ACC112 (cell line): ENCODE data around the gene FAM193B.
A peak's percentile ranks its signal among the peaks of the same experiment; 100 is the strongest.

ENCODE experiments used
- H2AFZ ChIP-seq: fragments of 200-600 bp; sonication (generic); one replicate; pipeline ENCODE4 v1.6.0; 2017; ENCODE audit warnings: antibody characterized with exemption, low read length; ENCODE audit not compliant: unreplicated experiment
- H3K27ac ChIP-seq: fragments of 200-600 bp; sonication (generic); 2 replicates; pipeline ENCODE4 v1.5.1; 2014; ENCODE audit warnings: low read depth, mild to moderate bottlenecking, antibody characterized with exemption, low read length, moderate library complexity
- H3K27me3 ChIP-seq: fragments of 200-600 bp; sonication (generic); 2 replicates; pipeline ENCODE4 v1.6.1; 2014; ENCODE audit warnings: mild to moderate bottlenecking, antibody characterized with exemption, low read length, moderate library complexity, mixed read lengths; ENCODE audit not compliant: insufficient read depth
- H3K36me3 ChIP-seq: fragments of 200-600 bp; sonication (generic); 2 replicates; pipeline ENCODE4 v1.6.1; 2016; ENCODE audit warnings: mild to moderate bottlenecking, antibody characterized with exemption, low read length, moderate library complexity, mixed read lengths; ENCODE audit not compliant: insufficient read depth
- H3K4me1 ChIP-seq: fragments of 200-600 bp; sonication (generic); one replicate; pipeline ENCODE4 v1.6.1; 2016; ENCODE audit warnings: low read length, mixed read lengths; ENCODE audit not compliant: insufficient read depth, unreplicated experiment, control insufficient read depth
- H3K4me3 ChIP-seq: fragments of 200-600 bp; sonication (generic); 2 replicates; pipeline ENCODE4 v1.5.1; 2014; ENCODE audit warnings: mild to moderate bottlenecking, low read depth, low read length
- H3K79me2 ChIP-seq: fragments of 200-600 bp; sonication (generic); one replicate; pipeline ENCODE4 v1.6.0; 2016; ENCODE audit warnings: low read length; ENCODE audit not compliant: control insufficient read depth, unreplicated experiment, insufficient read depth

FAM193B gene

DNA sequence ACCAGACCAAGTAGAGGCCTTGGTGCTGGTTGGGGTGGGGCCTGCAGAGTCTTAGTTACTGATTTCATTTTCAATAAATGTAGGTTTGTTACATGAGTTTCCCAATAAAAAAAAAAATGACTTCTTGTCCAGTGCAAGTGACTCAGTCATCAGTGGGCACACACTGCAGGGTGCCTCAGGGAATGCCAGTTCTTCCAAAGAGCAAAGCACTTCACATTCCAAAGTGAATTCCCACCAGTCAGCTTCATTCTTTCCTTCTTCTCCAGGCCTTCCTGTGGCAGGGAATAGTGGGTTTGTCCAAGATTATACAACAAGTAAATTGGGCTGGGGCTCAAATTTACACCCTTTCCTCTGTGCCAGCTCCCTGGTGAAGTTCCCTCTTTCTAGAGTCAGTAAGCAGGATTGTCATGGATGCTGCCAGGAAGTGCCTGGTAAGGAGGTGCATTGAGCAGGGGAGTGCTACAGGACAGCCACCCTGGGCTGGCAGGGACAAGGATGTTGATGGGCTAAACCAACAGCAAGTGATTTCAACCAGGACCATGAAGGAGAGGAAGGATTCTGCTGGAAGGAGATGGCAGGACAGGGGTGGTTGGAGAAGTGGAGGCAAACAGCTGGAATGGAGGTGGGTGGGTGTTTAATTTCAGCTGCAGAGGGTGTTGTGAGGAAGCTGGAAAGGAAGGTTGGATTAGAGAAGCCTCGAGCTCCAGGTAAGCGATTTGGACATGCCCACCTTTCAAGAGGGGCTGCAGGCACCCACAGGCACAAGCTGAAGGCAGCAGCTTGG lies 41.8 kb upstream of the FAM193B start:
- no peak overlapping the region for H3K4me3 ChIP-seq

DNA sequence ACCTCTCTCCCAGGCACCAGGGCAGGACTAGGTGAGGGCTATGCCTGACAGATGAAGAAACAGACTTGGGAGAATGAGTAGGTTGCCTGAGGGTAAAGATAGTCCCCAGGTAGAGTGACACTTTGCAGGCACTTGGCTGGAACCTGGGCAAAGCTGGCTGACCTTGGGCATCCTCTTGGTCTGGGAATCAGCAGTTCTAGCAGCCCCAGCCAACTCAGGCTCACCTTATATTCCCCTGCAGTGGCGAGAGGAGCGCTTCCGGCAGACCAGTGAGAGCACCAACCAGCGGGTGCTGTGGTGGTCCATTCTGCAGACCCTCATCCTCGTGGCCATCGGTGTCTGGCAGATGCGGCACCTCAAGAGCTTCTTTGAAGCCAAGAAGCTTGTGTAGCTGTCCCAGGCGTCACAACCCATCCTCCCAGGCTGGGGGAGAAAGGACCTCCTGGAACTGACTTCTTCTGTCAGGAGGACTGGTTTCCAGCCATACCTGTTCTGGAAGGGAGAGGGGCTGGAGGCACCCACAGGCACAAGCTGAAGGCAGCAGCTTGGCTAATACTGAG lies 40.7 kb upstream of the FAM193B start:
- Histone ChIP-seq H2AFZ (no peak overlapping the region), H3K27ac (no peak overlapping the region), H3K36me3 (peaks cover 34% of the 10 kb centered on the region; the same call in 1 of the 2 replicates), H3K27me3 (peaks cover 15% of the 10 kb centered on the region), H3K79me2 (peaks cover 23% of the 10 kb centered on the region), H3K4me3 (no peak overlapping the region), H3K4me1 (peaks cover 7% of the 10 kb centered on the region)

More for the DNA sequence above, 41.8 kb upstream of the FAM193B start:
- H3K79me2 ChIP-seq = peaks cover 33% of the 10 kb centered on the region
- peaks cover 34% of the 10 kb centered on the region; the same call in 1 of the 2 replicates for H3K36me3 ChIP-seq
- H2AFZ ChIP-seq = no peak overlapping the region
- H3K27me3 ChIP-seq = peaks cover 4% of the 10 kb centered on the region
- H3K4me1 ChIP-seq = peaks cover 12% of the 10 kb centered on the region
- H3K27ac ChIP-seq = no peak overlapping the region

DNA sequence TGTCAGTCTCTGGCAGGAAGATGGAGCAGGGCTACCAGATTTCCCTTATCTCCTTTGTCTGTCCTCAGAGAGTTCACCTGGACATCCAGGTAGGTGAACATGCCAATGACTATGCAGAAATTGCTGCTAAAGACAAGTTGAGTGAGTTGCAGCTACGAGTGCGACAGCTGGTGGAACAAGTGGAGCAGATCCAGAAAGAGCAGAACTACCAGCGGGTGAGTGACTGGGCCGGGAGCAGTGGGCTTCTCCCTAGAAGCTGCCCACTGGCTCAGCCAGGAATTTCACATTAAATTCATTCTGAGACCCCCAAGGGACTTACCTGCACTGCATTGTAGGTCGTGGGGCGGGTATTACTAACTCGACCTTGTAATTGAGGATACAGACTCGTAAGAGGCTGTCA lies 39.7 kb upstream of the FAM193B start:
- H3K4me3 ChIP-seq = peak overlapping the region; percentile 90; the same call in 1 of the 2 replicates
- peaks cover 25% of the 10 kb centered on the region for H3K27me3 ChIP-seq
- peaks cover 7% of the 10 kb centered on the region for H3K4me1 ChIP-seq
- H2AFZ ChIP-seq = no peak overlapping the region
- peaks cover 23% of the 10 kb centered on the region for H3K79me2 ChIP-seq
- H3K36me3 ChIP-seq = peaks cover 34% of the 10 kb centered on the region; the same call in 1 of the 2 replicates
- no peak overlapping the region for H3K27ac ChIP-seq

DNA sequence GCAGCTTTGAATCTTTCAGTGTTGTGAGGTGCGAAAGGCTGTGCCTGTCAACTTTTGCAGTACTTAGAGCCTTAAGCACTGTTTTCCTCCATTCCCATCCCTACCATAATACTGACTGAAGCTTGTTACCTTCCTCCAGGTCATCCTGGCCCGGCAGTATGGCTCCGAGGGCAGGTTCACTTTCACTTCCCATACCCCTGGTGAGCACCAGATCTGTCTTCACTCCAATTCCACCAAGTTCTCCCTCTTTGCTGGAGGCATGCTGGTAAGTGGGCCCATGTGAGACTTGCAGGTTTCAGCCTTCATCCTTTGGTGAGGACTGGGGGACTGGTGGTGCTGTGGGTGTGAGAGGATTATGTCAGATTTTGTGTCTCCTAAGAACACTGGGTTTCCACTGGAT lies 39.1 kb upstream of the FAM193B start:
- Histone ChIP-seq H3K27me3 (peaks cover 31% of the 10 kb centered on the region), H3K27ac (no peak overlapping the region), H3K4me1 (peaks cover 7% of the 10 kb centered on the region), H3K4me3 (peak overlapping the region; percentile 90), H3K79me2 (peaks cover 23% of the 10 kb centered on the region), H2AFZ (no peak overlapping the region), H3K36me3 (peaks cover 34% of the 10 kb centered on the region; the same call in 1 of the 2 replicates)

DNA sequence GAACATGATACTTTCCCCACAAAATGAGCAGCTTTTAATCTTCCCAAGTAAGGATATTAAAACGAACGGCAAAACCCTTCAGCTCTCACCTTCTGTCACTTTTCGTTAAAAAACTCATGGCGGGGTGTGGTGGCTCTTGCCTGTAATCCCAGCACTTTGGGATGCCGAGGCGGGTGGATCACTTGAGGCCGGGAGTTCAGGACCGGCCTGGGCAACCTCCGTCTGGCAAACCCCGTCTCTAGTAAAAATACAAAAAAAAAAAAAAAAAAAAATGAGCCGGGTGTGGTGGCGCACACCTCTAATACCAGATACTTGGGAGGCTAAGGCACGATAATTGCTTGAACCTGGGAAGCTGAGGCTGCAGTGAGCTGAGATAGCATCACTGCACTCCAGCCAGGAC lies 38.5 kb upstream of the FAM193B start:
- Histone ChIP-seq H3K27ac (no peak overlapping the region), H3K4me1 (peaks cover 7% of the 10 kb centered on the region), H3K27me3 (peaks cover 36% of the 10 kb centered on the region), H3K36me3 (peaks cover 34% of the 10 kb centered on the region; the same call in 1 of the 2 replicates), H2AFZ (no peak overlapping the region), H3K4me3 (peak overlapping the region; percentile 90), H3K79me2 (peaks cover 23% of the 10 kb centered on the region)

DNA sequence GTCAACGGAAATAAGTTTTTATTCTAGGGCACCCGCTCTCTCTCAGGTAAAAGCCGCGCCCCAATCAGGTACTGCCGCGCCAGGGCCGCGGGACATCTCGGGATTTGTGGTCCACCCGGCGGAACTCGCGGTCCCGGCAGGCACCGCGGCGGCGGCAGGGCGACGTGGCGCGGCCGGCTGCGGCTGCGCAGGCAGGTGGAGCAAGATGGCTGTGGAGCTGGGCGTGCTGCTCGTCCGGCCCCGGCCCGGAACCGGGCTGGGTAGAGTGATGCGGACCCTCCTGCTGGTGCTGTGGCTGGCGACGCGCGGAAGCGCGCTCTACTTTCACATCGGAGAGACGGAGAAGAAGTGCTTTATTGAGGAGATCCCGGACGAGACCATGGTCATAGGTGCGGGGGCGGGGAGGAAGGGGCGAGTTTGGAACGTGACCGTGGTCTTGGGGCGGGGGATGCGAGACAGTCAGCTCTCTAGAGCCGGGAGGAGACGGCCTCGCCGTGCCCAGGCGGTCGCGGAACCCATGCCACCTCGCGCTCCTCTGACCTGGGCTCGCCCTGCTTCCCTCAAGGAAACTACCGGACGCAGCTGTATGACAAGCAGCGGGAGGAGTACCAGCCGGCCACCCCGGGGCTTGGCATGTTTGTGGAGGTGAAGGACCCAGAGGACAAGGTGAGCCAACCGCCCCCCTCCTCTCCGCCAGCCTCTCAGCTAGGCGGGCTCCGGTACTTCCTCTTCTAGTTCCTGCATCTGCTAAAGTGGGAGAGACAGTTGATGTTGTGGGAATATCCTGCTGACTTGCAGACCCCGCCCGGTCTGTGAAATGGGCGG lies 37.9 kb upstream of the FAM193B start, which contains the start of gene TMED9:
TMED9 (plus strand) TSS at position 194 of the 825 bp plus-strand sequence; CDS start at position 206, 12 bp downstream.
- Histone ChIP-seq H3K27me3 (peaks cover 42% of the 10 kb centered on the region), H3K36me3 (peaks cover 34% of the 10 kb centered on the region; the same call in 1 of the 2 replicates), H3K4me3 (peak within 1 kb of the TSS; percentile 90), H3K4me1 (peaks cover 7% of the 10 kb centered on the region), H3K27ac (peak within 1 kb of the TSS; percentile 49), H2AFZ (peak within 1 kb of the TSS; percentile 95), H3K79me2 (peaks cover 23% of the 10 kb centered on the region)

DNA sequence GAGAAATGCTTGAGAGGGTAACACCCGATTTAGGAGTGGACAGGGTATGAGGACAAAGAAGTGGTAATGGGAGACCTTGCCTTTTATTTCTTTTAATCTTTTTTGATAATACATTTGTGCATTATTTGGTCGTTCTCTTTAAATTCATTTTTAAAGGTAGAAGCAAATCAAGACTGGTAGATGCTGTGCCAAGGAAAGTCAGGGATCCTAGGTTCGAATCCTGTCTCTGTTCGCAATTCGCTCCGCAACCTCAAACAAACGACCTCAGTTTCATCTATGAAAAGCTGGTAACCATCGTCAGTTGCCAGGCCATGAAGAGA lies 37.3 kb upstream of the FAM193B start:
- peaks cover 7% of the 10 kb centered on the region for H3K4me1 ChIP-seq

DNA sequence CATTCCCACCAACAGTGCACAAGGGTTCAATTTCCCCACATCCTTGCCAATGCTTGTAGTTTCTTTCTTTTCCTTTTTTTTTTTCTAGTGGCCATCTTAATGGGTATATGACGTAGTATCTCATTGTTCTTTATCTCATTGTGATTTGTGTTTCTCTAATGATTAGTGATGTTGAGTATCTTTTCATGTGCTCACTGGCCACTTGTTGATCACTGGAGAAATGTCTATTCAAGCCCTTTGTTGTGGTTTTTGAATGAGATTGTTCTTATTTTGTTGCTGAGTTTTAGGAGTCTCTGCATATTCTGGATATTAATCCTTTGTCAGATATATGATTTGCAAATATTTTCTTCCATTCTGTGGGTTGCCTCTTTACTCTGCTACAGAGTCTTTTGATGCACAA lies 36.0 kb upstream of the FAM193B start:
- no peak overlapping the region for H2AFZ ChIP-seq
- H3K4me3 ChIP-seq = no peak overlapping the region
- peaks cover 7% of the 10 kb centered on the region for H3K4me1 ChIP-seq
- H3K27ac ChIP-seq = no peak overlapping the region
- H3K79me2 ChIP-seq = peaks cover 23% of the 10 kb centered on the region
- peaks cover 19% of the 10 kb centered on the region; the same call in 1 of the 2 replicates for H3K36me3 ChIP-seq
- peaks cover 55% of the 10 kb centered on the region for H3K27me3 ChIP-seq

More for the DNA sequence above, 37.3 kb upstream of the FAM193B start:
- Histone ChIP-seq H3K36me3 (peaks cover 32% of the 10 kb centered on the region; the same call in 1 of the 2 replicates), H3K27me3 (peaks cover 46% of the 10 kb centered on the region), H3K27ac (no peak overlapping the region), H3K4me3 (peak overlapping the region; percentile 90), H3K79me2 (peaks cover 23% of the 10 kb centered on the region), H2AFZ (peak overlapping the region; percentile 84)

DNA sequence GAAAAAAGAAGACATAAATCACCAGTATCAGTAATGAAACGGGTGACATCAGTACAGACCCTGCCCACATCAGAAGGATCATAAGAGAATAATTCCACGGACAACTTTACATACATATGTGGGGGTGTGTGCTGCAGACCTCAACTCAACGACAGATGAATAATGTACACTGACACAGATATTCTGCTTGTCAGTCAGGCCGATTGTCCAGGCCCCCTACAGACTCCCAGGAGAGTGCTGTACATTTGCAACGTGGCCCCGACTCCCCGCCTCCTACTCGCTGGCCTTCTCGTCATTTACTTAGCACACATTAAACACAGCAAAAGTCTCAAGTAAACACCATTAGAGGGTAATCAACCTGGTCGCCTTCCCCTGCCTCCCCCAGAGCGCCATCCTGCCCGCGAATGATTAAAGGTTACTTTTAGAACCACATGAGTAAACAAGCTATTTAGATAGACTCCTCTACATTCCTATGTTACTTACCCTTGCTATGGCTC lies 34.1 kb upstream of the FAM193B start:
- Histone ChIP-seq H3K79me2 (peaks cover 14% of the 10 kb centered on the region), H3K27me3 (peaks cover 73% of the 10 kb centered on the region), H3K4me1 (peaks cover 3% of the 10 kb centered on the region), H3K27ac (no peak overlapping the region), H3K36me3 (peaks cover 2% of the 10 kb centered on the region; the same call in 1 of the 2 replicates), H3K4me3 (no peak overlapping the region), H2AFZ (no peak overlapping the region)

DNA sequence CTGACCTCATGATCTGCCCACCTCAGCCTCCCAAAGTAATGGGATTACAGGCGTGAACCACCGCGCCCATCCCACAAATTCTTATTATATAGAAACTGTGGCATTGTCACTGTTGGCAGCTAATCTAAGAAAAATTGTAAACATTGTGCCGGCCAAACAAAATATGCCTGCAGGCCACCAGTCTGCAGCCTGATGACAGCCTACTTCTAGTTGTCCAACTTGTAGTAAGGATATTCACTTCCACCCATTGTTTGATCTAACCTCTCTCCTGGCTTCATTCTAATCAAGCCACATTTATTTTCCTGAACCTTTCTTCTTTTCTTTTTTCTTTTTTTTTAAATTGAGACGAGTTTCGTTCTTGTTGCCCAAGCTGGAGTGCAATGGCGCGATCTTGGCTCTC lies 24.0 kb upstream of the FAM193B start:
- Histone ChIP-seq H3K27ac (no peak overlapping the region), H3K4me3 (no peak overlapping the region), H3K27me3 (peaks cover 20% of the 10 kb centered on the region), H2AFZ (no peak overlapping the region), H3K79me2 (no peaks in the 10 kb centered on the region), H3K36me3 (no peaks in the 10 kb centered on the region), H3K4me1 (no peaks in the 10 kb centered on the region)
